Suppressor macrophage treated with lipopolysaccharide for 1 hour (primary cell): Measurements from ENCODE around the gene FBXO24.
A peak's percentile ranks its signal among the peaks of the same experiment; 100 is the strongest.
"Not testable (repeated sequence)": the region's sequence is repeated elsewhere in the genome, so short reads cannot be mapped to it uniquely, and the experiment has no call there.

Experiments used
- DNase-seq, 3 donors: peaks; one replicate each; pipeline ENCODE4 v3.0.0-alpha.2; 2020 to 2022

The FBXO24 gene, protein sequence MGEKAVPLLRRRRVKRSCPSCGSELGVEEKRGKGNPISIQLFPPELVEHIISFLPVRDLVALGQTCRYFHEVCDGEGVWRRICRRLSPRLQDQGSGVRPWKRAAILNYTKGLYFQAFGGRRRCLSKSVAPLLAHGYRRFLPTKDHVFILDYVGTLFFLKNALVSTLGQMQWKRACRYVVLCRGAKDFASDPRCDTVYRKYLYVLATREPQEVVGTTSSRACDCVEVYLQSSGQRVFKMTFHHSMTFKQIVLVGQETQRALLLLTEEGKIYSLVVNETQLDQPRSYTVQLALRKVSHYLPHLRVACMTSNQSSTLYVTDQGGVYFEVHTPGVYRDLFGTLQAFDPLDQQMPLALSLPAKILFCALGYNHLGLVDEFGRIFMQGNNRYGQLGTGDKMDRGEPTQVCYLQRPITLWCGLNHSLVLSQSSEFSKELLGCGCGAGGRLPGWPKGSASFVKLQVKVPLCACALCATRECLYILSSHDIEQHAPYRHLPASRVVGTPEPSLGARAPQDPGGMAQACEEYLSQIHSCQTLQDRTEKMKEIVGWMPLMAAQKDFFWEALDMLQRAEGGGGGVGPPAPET

GRCh38 chr7:100586266-100587025 is at the start of gene FBXO24:
Gene FBXO24 (plus strand): TSS chr7:100586328. CDS start chr7:100586626, 298 bp downstream.
- DNase-seq = peak; percentile 99 to 100 (median 100)

GRCh38 chr7:100536695-100537094 is 49.4 kb upstream of the FBXO24 start:
- not testable (repeated sequence) for DNase-seq

DNA sequence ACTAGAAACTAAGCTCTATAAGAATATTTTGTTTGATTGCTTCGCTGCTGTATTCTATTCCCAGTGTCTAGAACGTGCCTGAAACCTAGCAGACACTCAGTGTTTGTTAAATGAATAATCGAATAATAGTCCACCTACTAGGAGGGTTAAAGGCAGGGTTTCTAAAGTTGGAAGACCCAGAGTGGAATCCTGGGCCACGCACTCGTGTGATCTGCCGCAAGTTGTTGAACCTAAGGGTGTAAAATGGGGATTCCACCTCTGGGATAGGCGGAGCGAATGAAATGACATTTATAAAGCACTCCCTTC is 47.8 kb upstream of the FBXO24 start:
- peak in 1 of 3 donors; percentile 20 for DNase-seq

DNA sequence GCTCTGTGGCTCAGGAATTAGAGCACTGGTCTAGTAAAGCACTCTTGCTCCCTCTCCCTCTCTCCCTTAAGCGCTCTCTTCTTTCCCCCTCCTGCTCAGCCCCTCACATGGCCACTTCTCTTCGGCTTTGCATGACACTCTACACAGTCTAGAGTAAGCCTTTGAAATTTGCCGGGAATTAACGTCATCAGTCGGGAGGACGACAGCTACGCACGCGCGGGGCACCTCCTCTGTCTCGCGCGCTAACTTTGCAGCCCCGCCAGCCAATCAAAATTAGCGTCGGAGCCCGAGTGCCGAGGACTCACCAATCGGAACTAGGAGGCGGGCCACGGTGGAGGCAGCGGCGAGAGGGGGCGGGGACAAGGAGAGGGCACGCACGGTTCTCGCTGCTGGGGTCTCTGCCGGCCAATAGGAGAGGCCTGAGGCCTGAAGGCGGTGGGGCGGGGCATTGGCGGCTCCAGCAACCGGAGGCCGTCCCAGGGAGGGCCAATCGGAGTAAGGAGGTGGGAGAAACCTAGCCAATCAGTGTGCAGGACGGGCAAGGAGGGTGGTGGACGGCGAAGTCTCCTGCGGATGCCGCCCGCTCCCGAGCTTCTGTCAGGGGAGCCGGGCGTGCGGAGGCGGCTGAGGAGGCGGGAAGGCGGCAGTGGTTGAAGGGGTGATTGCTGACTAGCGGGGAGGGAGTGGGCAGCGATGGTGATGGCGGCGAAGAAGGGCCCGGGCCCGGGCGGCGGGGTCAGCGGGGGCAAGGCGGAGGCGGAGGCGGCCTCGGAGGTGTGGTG is 47.3 kb upstream of the FBXO24 start, which contains the start of gene AGFG2:
Gene AGFG2 (plus strand): TSS at position 550 of the 782 bp plus-strand sequence. CDS start 144 bp downstream, at position 694.
- DNase-seq = peak; percentile 100

- peak in 1 of 3 donors; percentile 18 for DNase-seq
These were observed 46.6 kb upstream of the FBXO24 start for GRCh38 chr7:100539436-100540006.

DNA sequence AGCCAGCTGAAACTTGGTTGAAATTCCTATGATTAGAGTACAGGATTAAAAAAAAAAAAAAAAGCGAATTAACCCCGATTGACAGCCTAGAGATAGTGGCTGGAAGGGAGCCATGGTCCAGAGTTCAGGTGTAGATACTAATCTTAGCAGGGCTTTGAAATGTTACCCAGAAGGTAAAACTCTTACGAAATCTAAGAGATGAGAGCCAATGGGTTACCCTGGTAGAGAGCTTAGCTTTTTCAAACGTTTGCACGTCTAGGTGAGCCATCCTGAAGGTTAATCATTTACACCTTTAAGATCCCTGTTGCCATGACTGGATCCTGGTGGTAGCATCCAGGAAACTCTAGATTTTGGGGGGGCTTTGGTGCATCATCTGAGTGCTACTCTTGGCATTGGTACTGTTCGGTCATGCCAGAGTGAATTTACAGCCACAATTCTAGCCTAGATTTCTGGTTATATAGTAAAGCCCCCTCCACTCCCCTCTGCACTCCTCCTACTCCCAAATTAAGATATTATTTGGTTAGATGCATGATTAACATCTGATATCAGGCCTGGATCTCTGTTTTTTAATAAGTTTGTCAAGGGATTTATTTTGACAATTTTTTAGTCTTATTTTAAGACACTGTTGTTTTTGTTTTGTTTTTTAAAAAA is 45.9 kb upstream of the FBXO24 start:
- no peak for DNase-seq

DNA sequence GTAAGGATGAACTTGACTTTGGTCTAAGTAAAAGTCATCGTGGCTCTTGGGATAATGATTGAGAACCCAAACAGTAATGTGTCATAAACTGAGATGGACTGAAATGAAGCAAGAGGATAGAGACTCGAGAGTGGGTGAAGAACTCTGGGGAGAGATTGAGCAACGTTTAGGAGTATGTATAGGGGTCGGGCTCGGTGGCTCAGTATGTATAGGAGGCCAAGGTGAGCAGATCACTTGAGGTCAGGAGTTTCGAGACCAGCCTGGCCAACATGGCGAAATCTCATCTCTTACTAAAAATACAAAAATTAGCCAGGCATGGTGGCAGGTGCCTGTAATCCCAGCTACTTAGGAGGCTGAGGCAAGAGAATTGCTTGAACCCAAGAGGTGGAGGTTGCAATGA is 44.8 kb upstream of the FBXO24 start:
- peak in 1 of 3 donors; percentile 24 for DNase-seq

- DNase-seq = no peak
These were observed 42.5 kb upstream of the FBXO24 start for GRCh38 chr7:100543586-100543985.

GRCh38 chr7:100544386-100544785 is 41.7 kb upstream of the FBXO24 start:
- no peak for DNase-seq

GRCh38 chr7:100544967-100545359 is 41.2 kb upstream of the FBXO24 start:
- no peak for DNase-seq

DNA sequence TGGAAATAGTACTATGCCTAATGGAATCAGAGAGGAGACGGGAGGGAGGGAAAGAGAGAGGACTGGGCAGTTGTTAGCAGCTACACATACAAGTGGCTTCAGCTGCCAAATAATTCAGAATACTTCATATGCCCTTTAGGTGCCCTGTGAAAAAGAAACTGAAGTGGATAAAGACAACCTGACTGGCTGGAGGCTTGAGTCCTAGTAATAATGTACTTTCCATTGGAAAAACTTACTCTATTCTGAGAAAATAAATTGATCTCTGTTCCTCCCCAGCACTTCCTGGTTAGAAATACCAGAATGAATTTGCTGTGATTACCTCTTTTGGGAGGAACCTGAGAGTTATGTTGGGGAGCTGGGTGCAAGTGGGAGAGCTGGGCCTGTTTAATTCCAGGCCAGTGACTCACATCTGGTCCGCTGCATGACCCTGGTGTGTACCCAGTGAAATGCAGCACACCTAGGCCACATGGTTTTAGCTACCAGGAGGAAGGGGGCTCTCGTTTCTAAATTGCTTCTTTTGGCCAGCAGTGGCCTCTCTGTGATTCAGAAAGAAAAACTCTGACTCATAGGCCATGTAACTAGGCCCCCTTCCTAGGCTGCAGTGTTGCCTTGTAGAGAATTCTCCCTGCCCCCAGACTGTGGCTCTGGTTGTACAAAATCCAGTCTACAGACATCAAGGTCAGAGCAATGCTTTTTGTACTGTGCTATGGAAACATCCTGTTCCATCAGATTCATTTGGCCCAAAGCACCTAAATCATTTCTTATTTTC is 40.6 kb upstream of the FBXO24 start:
- peak; percentile 49 to 73 (median 56) for DNase-seq

- no peak for DNase-seq
These were observed 39.8 kb upstream of the FBXO24 start for GRCh38 chr7:100546129-100546925.

DNA sequence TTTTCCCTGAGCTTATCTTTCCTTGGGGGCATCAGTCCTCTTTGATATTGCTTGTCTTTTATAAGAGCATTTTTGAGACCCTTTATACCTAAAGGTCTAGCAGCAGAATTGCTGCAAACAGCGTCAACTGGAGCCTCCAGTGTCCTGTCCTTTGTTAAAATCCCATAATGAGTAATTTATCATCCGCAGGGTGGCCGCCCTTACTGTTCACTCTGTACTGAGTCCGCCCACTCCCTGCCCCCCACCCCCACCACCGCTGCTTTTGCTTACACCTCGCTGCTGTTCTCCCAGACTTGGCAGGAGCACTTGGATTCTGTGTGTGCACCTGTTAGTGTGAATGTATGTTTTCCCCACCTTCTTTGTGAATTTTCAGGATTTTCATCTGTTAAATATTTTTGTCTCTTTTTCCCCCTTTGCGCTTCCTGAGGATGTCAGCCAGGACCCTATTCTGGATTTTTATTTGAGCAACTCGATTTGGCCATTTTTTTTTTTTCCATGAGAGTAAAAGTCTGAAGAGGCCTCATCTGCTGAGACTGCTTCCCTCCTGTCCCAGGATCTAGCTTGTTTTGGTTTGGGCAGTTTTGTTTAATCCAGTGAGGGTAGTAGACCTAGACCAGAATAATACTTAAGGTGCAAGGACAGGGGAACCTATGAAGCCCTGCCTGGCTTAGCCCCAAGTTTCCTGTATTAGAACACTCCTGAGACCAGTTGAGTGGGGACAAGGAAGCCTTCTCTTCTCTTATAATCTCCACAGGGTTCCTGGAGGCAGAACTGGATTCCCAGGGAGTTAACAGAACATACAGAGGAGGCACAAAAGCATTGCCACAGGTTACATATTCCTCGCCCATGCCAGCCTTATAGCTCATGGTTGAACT is 39.0 kb upstream of the FBXO24 start:
- no peak for DNase-seq

- peak in 2 of 3 donors; percentile 20 to 40 for DNase-seq
These were observed 38.3 kb upstream of the FBXO24 start for GRCh38 chr7:100547872-100548271.

DNA sequence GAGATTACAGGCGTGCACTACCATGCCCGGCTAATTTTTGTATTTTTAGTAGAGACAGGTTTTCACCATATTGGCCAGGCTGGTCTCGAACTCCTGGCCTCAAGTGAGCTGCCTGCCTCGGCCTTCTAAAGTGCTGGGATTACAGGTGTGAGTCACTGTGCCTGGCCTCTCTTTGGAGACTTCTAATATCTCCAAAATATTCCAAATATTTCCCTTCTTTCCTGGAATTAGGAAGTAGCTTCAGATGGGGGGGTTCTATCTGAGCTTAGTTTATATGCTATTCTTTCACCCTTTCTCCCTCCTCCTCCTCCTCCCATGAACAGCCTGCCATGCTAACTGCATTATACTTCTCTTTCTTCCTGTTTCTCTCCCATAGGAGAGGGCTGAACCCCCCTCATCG is 37.7 kb upstream of the FBXO24 start:
- DNase-seq = not testable (repeated sequence)

GRCh38 chr7:100552532-100552931 is 33.6 kb upstream of the FBXO24 start:
- no peak for DNase-seq

GRCh38 chr7:100553032-100553431 is 33.1 kb upstream of the FBXO24 start:
- DNase-seq = no peak

GRCh38 chr7:100555701-100556100 is 30.4 kb upstream of the FBXO24 start:
- peak; percentile 41 to 62 (median 53) for DNase-seq

DNA sequence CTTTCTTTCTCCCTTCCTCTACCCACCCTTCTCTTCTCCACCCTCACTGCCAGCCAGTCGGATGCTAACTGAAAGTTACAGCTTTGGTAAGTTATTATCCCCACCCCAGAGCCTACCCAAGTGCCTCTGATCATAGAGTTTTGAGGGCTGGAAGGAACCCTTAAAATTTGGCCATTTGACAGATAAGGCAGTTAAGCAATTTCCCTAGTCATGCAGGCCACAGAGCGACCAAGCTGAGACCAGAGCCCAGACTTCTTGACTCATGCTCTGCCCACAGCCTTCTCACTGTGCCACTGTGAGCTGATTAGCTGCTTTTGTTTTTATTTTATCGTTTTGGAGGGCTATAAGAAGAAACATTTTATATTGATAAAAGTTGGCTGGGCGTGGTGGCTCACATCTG is 29.6 kb upstream of the FBXO24 start:
- DNase-seq = peak; percentile 74 to 81 (median 77)
